Large intestine (tissue), 3 donors: ENCODE data around the gene TSKU. TPM values are rescaled to one million over a fixed set of nuclear protein-coding genes. Genes with fewer than 3 reads are reported as not detected.
A peak's percentile ranks its signal among the peaks of the same experiment; 100 is the strongest.

Experiments
- DNase-seq, 2 donors: peaks; one replicate each; pipeline versions ENCODE4 v3.0.0 to v3.0.0-alpha.2; 2013
- H3K27ac ChIP-seq: one replicate; pipeline ENCODE4 v1.5.1; 2013; ENCODE audit warnings: low read length
- H3K27me3 ChIP-seq: 2 replicates; pipeline ENCODE4 v1.6.1; 2013; ENCODE audit warnings: low read length; ENCODE audit not compliant: control insufficient read depth, insufficient read depth
- H3K36me3 ChIP-seq: 2 replicates; pipeline ENCODE4 v1.6.1; 2013; ENCODE audit warnings: low read length; ENCODE audit not compliant: control insufficient read depth, insufficient read depth
- H3K4me1 ChIP-seq: one replicate; pipeline ENCODE4 v1.6.1; 2013; ENCODE audit warnings: low read length; ENCODE audit not compliant: control insufficient read depth, insufficient read depth
- H3K4me3 ChIP-seq: one replicate; pipeline ENCODE4 v1.5.1; 2013; ENCODE audit warnings: low read length
- H3K9me3 ChIP-seq: one replicate; pipeline ENCODE4 v1.6.1; 2013; ENCODE audit warnings: mild to moderate bottlenecking, low read depth, low read length, moderate library complexity; ENCODE audit not compliant: control insufficient read depth
- WGBS: methylation state at CpG from one replicate; pipeline ENCODE4 v1.1.5; 2013; ENCODE audit warnings: low lambda C conversion rate; ENCODE audit not compliant: insufficient coverage; 5-methylcytosine and 5-hydroxymethylcytosine counted together
- polyA plus RNA-seq: library from polyadenylated mRNA; unstranded; fragments of 120-200 nt; gene quantifications from one replicate; pipeline ENCODE4 v1.2.1, GENCODE V29; 2013

Gene TSKU
- polyA plus RNA-seq, 1 donor = 26.6 TPM

DNA sequence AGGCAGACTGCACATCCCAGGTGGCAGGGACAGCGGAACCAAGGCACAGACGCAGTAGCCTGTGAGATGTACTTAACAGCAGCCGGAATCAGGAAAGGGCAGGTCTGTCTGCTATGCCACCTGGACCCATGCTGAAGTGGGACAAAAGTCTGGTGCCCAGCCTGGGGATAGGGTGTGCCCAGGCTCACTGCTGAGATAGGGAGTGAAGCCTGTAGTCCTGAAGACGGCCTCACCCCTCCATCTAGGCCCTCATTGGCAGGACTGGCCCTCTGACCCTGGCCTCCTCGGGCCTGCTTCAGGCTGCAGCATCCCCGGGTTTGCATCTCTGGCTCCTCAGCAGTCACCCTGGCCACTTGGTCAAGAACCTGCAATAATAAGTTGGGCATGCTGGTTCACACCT lies 32.4 kb upstream of the TSKU start:
- no peaks in the 10 kb centered on the region for H3K9me3 ChIP-seq
- H3K4me3 ChIP-seq = no peak overlapping the region
- no peak overlapping the region for H3K27ac ChIP-seq
- no CpG with 5 or more reads among the region's 6 CpGs for WGBS
- no peaks in the 10 kb centered on the region for H3K36me3 ChIP-seq
- no peaks in the 10 kb centered on the region for H3K27me3 ChIP-seq
- DNase-seq = no peak
- peaks cover 29% of the 10 kb centered on the region for H3K4me1 ChIP-seq

DNA sequence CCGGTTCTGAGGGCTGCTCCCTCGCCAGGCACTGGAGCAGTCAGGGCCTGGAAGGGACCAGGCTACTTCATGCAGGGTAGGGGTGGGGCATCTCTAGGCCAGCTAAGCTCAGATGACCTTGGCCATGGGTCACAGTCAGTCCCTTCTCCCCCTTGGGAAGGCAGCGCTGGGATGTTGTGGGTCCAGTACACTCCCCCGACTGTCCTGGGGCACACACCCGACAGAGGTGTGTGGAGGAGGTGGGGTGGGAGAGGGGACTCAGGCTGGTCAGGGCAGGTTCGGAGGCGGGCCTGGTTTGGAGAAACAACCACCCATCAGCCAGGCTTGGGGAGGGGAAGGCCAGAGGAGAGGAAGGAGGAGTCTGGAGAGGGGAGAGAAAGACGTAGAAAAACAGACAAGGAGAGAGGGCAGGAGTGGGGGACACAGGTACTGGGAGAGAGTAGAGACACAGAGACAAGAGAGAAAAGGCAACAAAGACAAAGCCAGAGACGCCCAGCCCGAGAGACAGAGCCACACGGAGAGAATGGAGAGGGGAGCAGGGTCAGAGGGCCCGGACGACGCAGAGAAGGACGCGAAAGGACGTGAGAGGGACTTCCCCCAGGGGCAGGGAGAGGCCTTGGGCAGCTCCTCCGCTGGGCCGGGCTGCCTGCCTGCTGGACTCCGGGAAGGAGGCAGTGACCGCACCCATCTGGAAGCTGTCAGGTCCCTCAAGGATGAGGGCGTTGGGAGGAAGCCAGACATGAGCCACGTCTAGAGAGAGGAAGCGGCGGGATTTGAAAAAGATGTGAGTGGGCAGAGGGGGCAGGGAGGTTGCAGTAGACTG lies 30.6 kb upstream of the TSKU start:
- H3K27ac ChIP-seq = no peak overlapping the region
- H3K27me3 ChIP-seq = no peaks in the 10 kb centered on the region
- H3K9me3 ChIP-seq = no peaks in the 10 kb centered on the region
- DNase-seq = peak in 1 of 2 donors; percentile 56
- no peak overlapping the region for H3K4me3 ChIP-seq
- no peaks in the 10 kb centered on the region for H3K36me3 ChIP-seq
- H3K4me1 ChIP-seq = peaks cover 28% of the 10 kb centered on the region
- 88% methylated on average over 2 of the region's 25 CpGs for WGBS

DNA sequence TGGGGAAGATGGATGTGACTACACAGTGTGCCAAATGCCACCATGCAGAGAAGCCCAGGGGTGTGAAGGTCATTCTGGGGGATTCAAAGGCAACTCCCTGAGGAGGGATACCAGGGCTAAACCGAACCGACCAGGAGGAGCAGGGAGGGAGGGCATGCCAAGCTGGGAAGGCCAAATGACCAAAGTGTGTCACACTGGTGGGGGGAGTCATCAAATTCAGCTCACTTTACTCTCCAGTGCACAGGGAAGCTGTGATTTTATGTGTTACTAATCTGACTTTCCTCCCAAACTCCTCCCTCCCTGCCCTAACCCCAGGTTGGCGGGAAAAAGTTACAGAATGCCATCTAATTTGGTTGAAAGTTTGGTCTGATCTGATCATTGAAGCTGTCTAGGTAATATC lies 29.7 kb upstream of the TSKU start:
- no peaks in the 10 kb centered on the region for H3K9me3 ChIP-seq
- no peak overlapping the region for H3K27ac ChIP-seq

DNA sequence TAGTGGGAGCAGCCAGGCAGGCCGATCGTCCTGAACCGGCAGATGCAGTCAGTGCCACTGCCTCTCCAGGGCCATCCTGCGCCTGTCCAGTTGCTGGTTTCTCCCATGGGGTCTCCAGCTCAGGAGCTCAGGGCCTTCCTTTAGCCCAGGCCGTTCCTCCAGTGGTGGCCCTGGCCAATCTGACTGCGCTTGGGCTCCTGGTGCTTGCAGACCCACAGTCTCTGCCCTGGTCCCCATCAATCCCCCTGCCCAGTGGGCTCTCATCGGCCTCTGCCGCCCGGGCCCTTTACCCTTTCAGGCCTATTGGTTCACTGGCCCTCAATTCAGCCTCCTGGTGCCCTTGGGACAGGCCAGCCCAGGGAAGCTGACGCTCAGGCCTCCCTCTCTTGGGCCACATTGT lies 29.2 kb upstream of the TSKU start:
- no peak overlapping the region for H3K4me3 ChIP-seq
- H3K9me3 ChIP-seq = no peaks in the 10 kb centered on the region
- no peak overlapping the region for H3K27ac ChIP-seq
- no peaks in the 10 kb centered on the region for H3K27me3 ChIP-seq
- H3K4me1 ChIP-seq = peaks cover 14% of the 10 kb centered on the region
- no CpG with 5 or more reads among the region's 10 CpGs for WGBS
- DNase-seq = no peak
- no peaks in the 10 kb centered on the region for H3K36me3 ChIP-seq

More for the DNA sequence above, 29.7 kb upstream of the TSKU start:
- H3K36me3 ChIP-seq = no peaks in the 10 kb centered on the region
- H3K4me1 ChIP-seq = peaks cover 19% of the 10 kb centered on the region
- H3K27me3 ChIP-seq = no peaks in the 10 kb centered on the region
- H3K4me3 ChIP-seq = no peak overlapping the region
- no peak for DNase-seq
- no CpG with 5 or more reads among the region's 3 CpGs for WGBS

DNA sequence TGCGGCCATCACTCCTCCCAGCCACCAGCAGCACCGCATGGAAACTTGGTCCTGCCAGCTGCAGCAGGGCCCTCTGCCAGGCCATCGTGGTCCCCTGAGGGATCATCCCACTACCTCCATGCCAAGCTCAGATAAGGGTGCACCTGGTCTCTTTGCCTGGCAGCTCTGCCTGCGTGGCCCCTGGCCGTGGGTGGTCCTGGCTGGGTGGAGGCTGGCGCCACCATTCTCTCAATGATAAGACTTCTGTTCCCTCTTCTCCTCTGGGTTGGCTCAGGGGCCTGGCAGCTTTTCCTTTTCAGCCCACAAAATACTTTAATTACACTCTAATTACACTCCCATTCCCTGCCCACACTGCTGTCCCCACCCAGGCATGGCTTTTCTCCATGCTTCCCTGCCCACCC lies 26.8 kb upstream of the TSKU start:
- Histone ChIP-seq H3K4me3 (no peak overlapping the region), H3K4me1 (peaks cover 11% of the 10 kb centered on the region), H3K27ac (no peak overlapping the region), H3K9me3 (no peaks in the 10 kb centered on the region), H3K36me3 (no peaks in the 10 kb centered on the region), H3K27me3 (no peaks in the 10 kb centered on the region)
- no CpG with 5 or more reads among the region's 6 CpGs for WGBS
- no peak for DNase-seq

DNA sequence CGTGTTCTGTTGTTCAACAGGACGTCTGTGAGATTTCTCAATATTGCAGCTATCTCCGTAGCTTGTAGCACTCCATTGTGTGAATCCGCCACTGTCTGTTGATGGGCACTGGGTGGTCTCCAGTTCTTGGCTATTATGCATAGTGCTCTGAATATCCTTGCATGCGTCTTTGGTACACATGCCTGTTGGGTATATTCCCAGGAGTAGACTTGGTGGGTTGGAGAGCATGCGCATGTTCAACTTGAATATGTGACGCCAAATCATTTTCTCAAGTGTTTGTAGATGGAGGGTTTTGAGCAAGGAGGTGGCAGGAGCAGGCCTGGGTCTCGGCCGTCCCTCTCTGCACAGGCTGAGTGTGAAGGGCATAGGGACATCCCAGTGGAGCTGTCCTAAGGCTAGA lies 24.8 kb upstream of the TSKU start:
- no peaks in the 10 kb centered on the region for H3K36me3 ChIP-seq
- no peak overlapping the region for H3K27ac ChIP-seq
- no peaks in the 10 kb centered on the region for H3K27me3 ChIP-seq
- no peak overlapping the region for H3K4me3 ChIP-seq
- no peak for DNase-seq
- no CpG with 5 or more reads among the region's 9 CpGs for WGBS
- H3K4me1 ChIP-seq = no peaks in the 10 kb centered on the region
- no peaks in the 10 kb centered on the region for H3K9me3 ChIP-seq

DNA sequence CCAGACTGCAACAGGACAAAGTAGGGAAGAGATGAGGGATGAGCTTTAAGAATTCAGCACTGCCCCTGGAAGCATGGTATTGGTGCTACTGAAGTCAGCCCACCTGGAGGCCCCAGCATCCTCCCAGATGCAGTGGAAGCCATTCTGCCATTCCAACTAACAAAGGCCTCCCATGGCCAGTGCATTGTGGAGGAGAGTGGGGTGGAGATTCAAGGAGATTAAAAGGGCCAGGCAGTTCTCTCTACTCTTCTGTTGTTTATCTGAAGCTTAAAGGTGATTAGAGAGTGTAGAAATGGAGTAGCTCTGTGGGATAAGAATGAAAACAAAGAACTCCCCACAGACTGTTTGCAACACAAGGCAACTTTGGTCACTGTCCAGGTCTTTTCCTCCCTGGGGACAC lies 24.1 kb upstream of the TSKU start:
- DNase-seq = no peak
- Histone ChIP-seq H3K36me3 (no peaks in the 10 kb centered on the region), H3K27me3 (no peaks in the 10 kb centered on the region), H3K4me3 (no peak overlapping the region), H3K4me1 (no peaks in the 10 kb centered on the region), H3K9me3 (no peaks in the 10 kb centered on the region), H3K27ac (no peak overlapping the region)

DNA sequence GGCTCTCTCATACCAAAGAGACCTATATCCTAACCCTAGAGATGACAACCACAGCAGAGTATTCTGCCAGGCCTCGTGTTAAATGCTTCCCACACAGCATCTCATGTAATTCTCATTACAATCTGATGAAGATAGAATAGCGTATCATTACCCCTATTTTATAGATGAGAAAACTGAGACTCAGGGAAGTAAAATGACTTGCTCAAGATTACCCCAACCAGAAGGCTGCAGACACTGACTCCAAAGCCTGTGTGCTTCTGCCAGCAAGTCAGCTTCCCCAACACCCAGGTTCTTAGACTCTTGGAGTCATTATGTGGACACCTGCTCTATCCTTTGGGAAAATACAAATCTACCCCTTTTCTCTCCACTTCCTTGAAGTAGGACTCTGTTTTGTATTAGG lies 23.6 kb upstream of the TSKU start:
- no peak overlapping the region for H3K4me3 ChIP-seq
- no peak overlapping the region for H3K27ac ChIP-seq
- no peaks in the 10 kb centered on the region for H3K27me3 ChIP-seq
- DNase-seq = no peak
- WGBS = no CpG with 5 or more reads among the region's 2 CpGs
- H3K4me1 ChIP-seq = no peaks in the 10 kb centered on the region
- no peaks in the 10 kb centered on the region for H3K36me3 ChIP-seq
- H3K9me3 ChIP-seq = no peaks in the 10 kb centered on the region

DNA sequence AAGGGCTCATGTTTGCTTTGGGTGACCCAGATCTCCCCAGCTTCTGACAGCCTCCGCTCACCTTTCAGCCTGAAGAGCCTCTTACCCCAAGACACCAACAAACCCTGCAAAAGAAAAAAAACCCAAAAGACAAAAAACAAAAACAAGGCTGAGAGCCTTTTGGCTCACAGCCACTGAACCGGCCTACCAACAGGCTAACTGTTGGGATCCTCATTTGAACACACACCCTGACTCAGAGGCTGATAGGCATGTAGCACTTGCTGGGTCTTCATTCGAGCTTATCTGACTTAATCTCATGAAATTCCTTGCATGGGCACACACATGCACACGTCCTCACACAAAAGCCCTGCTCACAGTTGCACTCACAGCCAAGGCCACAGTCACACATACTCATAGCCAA lies 22.9 kb upstream of the TSKU start:
- Histone ChIP-seq H3K4me1 (peaks cover 1% of the 10 kb centered on the region), H3K27ac (no peak overlapping the region), H3K36me3 (no peaks in the 10 kb centered on the region), H3K27me3 (no peaks in the 10 kb centered on the region), H3K4me3 (no peak overlapping the region), H3K9me3 (no peaks in the 10 kb centered on the region)
- 100% methylated on average over 1 of the region's 4 CpGs for WGBS
- no peak for DNase-seq

DNA sequence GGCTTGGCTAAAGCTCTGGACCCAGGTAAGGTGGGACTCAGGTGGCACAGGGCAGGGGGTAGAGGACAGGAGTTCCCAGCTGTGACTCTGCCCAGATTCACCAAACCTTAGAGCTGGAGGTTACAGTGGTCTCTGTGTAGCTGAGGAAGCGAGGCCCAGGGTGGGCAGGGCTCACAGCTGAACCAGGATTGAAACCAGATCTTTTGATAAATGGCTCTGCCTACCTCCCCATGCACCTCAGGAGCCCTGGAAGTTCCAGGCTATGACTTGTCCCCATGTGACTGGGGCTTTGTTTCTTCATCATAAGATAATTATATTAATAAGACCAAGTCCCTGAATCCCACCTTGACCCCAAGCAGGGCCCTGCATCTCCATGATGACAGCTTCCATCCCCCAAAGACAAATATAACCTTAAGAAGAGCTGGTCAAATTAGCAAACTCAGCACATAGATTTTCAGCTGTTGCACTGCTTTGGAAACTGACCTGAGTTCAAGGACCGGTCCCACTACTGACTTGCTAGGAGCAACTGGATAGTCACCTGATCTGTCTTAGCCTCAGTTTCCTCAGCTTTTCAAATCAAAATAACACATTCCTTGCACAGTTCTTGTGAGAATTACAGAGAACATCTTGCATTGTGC lies 21.3 kb upstream of the TSKU start:
- Histone ChIP-seq H3K9me3 (no peaks in the 10 kb centered on the region), H3K4me1 (peaks cover 17% of the 10 kb centered on the region), H3K4me3 (no peak overlapping the region), H3K36me3 (no peaks in the 10 kb centered on the region), H3K27me3 (no peaks in the 10 kb centered on the region), H3K27ac (no peak overlapping the region)
- WGBS = no CpG with 5 or more reads among the region's 2 CpGs
- no peak for DNase-seq

DNA sequence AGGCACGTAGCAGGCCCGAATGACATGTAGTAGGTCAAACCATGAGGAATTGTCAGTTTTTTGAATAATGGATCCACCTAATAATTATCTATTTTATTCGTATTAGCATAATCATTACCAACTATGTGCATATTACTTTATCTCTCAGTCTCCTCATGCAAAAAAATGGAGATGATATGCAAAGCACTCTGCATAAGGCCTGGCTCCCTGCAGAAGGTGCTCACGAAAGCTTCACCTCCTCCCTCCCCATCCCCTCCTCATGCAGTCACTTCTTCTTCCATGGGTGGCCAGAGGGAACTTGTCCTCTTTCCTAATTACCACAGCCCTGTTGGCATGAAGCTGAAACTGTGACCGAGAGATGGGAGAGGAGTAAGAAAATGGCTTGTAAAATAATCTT lies 20.8 kb upstream of the TSKU start:
- 100% methylated on average over 2 of the region's 5 CpGs for WGBS
- Histone ChIP-seq H3K4me1 (peaks cover 22% of the 10 kb centered on the region), H3K27me3 (no peaks in the 10 kb centered on the region), H3K27ac (no peak overlapping the region), H3K36me3 (no peaks in the 10 kb centered on the region), H3K4me3 (no peak overlapping the region), H3K9me3 (no peaks in the 10 kb centered on the region)
- no peak for DNase-seq
